Vagina (tissue), 2 donors: ENCODE results near the gene ZIC2.

Experiments used
- POLR2A ChIP-seq, 2 donors: fragments of 450-650 bp; IDR thresholded peaks; one replicate each; pipeline ENCODE4 v1.6.1; 2017; ENCODE audit warnings: antibody characterized with exemption in 2 of 2, mild to moderate bottlenecking in 2 of 2, moderate library complexity in 2 of 2
- POLR2AphosphoS5 ChIP-seq, 2 donors: sonication (generic); formaldehyde crosslinking; IDR thresholded peaks; one replicate each; pipeline ENCODE4 v1.9.0; 2017; ENCODE audit warnings: antibody characterized with exemption in 2 of 2, mild to moderate bottlenecking in 2 of 2, low read depth in 1 of 2; ENCODE audit not compliant: insufficient read depth in 1 of 2
- TF ChIP-seq, protein P1 (sequence below), 3 experiments: fragments of 450-650 bp in 2 of 3; fragments of 200-600 bp in 1 of 3; sonication (generic) in 1 of 3; IDR thresholded peaks; one replicate each; pipeline ENCODE4 v1.5.1; 2017 to 2019; ENCODE audit warnings: antibody characterized with exemption in 3 of 3, mild to moderate bottlenecking in 2 of 3, moderate library complexity in 2 of 3

GRCh38 chr13:99955747-99956472 is 25.7 kb upstream of the ZIC2 start:
- TF ChIP-seq, protein P1, sequence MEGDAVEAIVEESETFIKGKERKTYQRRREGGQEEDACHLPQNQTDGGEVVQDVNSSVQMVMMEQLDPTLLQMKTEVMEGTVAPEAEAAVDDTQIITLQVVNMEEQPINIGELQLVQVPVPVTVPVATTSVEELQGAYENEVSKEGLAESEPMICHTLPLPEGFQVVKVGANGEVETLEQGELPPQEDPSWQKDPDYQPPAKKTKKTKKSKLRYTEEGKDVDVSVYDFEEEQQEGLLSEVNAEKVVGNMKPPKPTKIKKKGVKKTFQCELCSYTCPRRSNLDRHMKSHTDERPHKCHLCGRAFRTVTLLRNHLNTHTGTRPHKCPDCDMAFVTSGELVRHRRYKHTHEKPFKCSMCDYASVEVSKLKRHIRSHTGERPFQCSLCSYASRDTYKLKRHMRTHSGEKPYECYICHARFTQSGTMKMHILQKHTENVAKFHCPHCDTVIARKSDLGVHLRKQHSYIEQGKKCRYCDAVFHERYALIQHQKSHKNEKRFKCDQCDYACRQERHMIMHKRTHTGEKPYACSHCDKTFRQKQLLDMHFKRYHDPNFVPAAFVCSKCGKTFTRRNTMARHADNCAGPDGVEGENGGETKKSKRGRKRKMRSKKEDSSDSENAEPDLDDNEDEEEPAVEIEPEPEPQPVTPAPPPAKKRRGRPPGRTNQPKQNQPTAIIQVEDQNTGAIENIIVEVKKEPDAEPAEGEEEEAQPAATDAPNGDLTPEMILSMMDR (IDR thresholded peaks at IDR 0.05) = no peak
- TF ChIP-seq POLR2AphosphoS5 (IDR thresholded peaks at IDR 0.05; ENCODE audit: insufficient read depth in 1 of 2, low read depth in 1 of 2) (no peak), POLR2A (IDR thresholded peaks at IDR 0.05) (no peak)
